CD14-positive monocyte (primary cell): ENCODE results near the gene GABBR2. TPM values are rescaled to one million over a fixed set of nuclear protein-coding genes. Genes with fewer than 3 reads are reported as not detected.

Experiments used
- DNase-seq, 3 donors: peaks; one replicate each; pipeline ENCODE4 v3.0.0-alpha.2; 2011 to 2022
- H2AFZ ChIP-seq: 2 replicates; pipeline ENCODE4 v1.6.0; 2012; ENCODE audit warnings: mild to moderate bottlenecking, low read depth, low read length, inconsistent platforms; ENCODE audit not compliant: insufficient read depth, poor library complexity, severe bottlenecking
- H3K27ac ChIP-seq, 2 donors: 1 replicate in 1 of 2; 2 replicates in 1 of 2; pipeline ENCODE4 v1.5.1; 2012 to 2013; ENCODE audit warnings: low read length in 2 of 2, control low read depth in 1 of 2, inconsistent platforms in 1 of 2, low read depth in 1 of 2, mild to moderate bottlenecking in 1 of 2
- H3K27me3 ChIP-seq, 2 donors: one replicate each; pipeline versions ENCODE4 v1.6.0 to v1.6.1; 2011 to 2013; ENCODE audit warnings: low read length in 2 of 2; ENCODE audit not compliant: control insufficient read depth in 2 of 2, insufficient read depth in 2 of 2
- H3K36me3 ChIP-seq, 2 donors: replicated peaks in 1 of 2; 1 replicate in 1 of 2; 2 replicates in 1 of 2; pipeline versions ENCODE4 v1.5.1 to v1.6.1; 2012 to 2013; ENCODE audit warnings: low read length in 2 of 2, control low read depth in 1 of 2, inconsistent platforms in 1 of 2, mild to moderate bottlenecking in 1 of 2; ENCODE audit not compliant: insufficient read depth in 2 of 2, control insufficient read depth in 1 of 2
- H3K4me1 ChIP-seq, 2 donors: 1 replicate in 1 of 2; 2 replicates in 1 of 2; pipeline versions ENCODE4 v1.5.1 to v1.6.1; 2012 to 2013; ENCODE audit warnings: low read length in 2 of 2, control low read depth in 1 of 2, inconsistent platforms in 1 of 2, mild to moderate bottlenecking in 1 of 2, moderate library complexity in 1 of 2; ENCODE audit not compliant: insufficient read depth in 2 of 2, control insufficient read depth in 1 of 2
- H3K4me2 ChIP-seq: replicated peaks from 2 replicates; pipeline ENCODE3; 2012; ENCODE audit warnings: low read length, moderate library complexity, mild to moderate bottlenecking; ENCODE audit not compliant: poor library complexity, severe bottlenecking; ENCODE audit errors: extremely low read depth
- H3K4me3 ChIP-seq, 3 experiments: fragments of 200-600 bp in 1 of 3; sonication (generic) in 1 of 3; replicated peaks in 1 of 3; 1 replicate in 2 of 3; 2 replicates in 1 of 3; pipeline ENCODE4 v1.5.1; 2011 to 2013; ENCODE audit warnings: low read length in 3 of 3, mild to moderate bottlenecking in 3 of 3, control low read depth in 2 of 3, low read depth in 2 of 3, inconsistent platforms in 1 of 3, moderate library complexity in 1 of 3
- H3K79me2 ChIP-seq: 2 replicates; pipeline ENCODE4 v1.6.0; 2012; ENCODE audit warnings: mild to moderate bottlenecking, control low read depth, inconsistent platforms, low read length, moderate library complexity; ENCODE audit not compliant: insufficient read depth
- H3K9ac ChIP-seq: 2 replicates; pipeline ENCODE4 v1.6.0; 2017; ENCODE audit warnings: low read length, mild to moderate bottlenecking; ENCODE audit not compliant: insufficient read depth, poor library complexity, severe bottlenecking
- H3K9me3 ChIP-seq, 2 donors: replicated peaks in 1 of 2; 1 replicate in 1 of 2; 2 replicates in 1 of 2; pipeline versions ENCODE4 v1.5.1 to v1.6.1; 2012 to 2013; ENCODE audit warnings: low read length in 2 of 2, control low read depth in 1 of 2; ENCODE audit not compliant: control insufficient read depth in 1 of 2, insufficient read depth in 1 of 2
- H4K20me1 ChIP-seq: 2 replicates; pipeline ENCODE4 v1.6.0; 2012; ENCODE audit warnings: mild to moderate bottlenecking, low read length, control low read depth, moderate library complexity; ENCODE audit not compliant: insufficient read depth
- H3K27ac Mint-ChIP-seq, 7 donors: one replicate each; pipeline ENCODE4 v1.8.0; 2020; ENCODE audit warnings: mild to moderate bottlenecking in 7 of 7, mixed read lengths in 7 of 7, moderate library complexity in 6 of 7, inconsistent platforms in 2 of 7
- H3K27me3 Mint-ChIP-seq, 3 donors: one replicate each; pipeline ENCODE4 v1.8.0; 2021 to 2022; ENCODE audit warnings: low read depth in 3 of 3, mild to moderate bottlenecking in 3 of 3, mixed read lengths in 3 of 3, moderate library complexity in 3 of 3, inconsistent platforms in 1 of 3
- H3K36me3 Mint-ChIP-seq, 2 donors: one replicate each; pipeline ENCODE4 v1.8.0; 2020; ENCODE audit warnings: mixed read lengths in 2 of 2, inconsistent platforms in 1 of 2, mild to moderate bottlenecking in 1 of 2
- H3K4me1 Mint-ChIP-seq: one replicate; pipeline ENCODE4 v1.8.0; 2020; ENCODE audit warnings: mild to moderate bottlenecking, mixed read lengths
- H3K4me3 Mint-ChIP-seq, 2 donors: one replicate each; pipeline ENCODE4 v1.8.0; 2020; ENCODE audit warnings: mild to moderate bottlenecking in 2 of 2, mixed read lengths in 2 of 2, moderate library complexity in 1 of 2
- H3K9me3 Mint-ChIP-seq, 7 donors: one replicate each; pipeline ENCODE4 v1.8.0; 2020 to 2022; ENCODE audit warnings: mixed read lengths in 7 of 7, mild to moderate bottlenecking in 6 of 7, moderate library complexity in 6 of 7, inconsistent platforms in 2 of 7
- WGBS: methylation state at CpG from one replicate; pipeline ENCODE4 v1.1.5; 2013; ENCODE audit warnings: missing lambda C conversion rate; ENCODE audit not compliant: insufficient coverage; 5-methylcytosine and 5-hydroxymethylcytosine counted together
- intact Hi-C, 2 donors: fragments of 100-400 bp; cut with micrococcal nuclease; formaldehyde crosslinking; loops; one replicate each; pipeline versions ENCODE4 v1.15.0 to v1.15.1; 2023
- polyA plus RNA-seq, 3 donors: library from polyadenylated mRNA; depleted of rRNA in 1 of 3; unstranded in 2 of 3; stranded (reverse) in 1 of 3; fragments of 300-500 nt in 2 of 3; fragments of >200 nt in 1 of 3; fragmentation: Illumina TruSeq in 2 of 3; gene quantifications; 1 replicate in 2 of 3; 2 replicates in 1 of 3; pipeline ENCODE4 v1.2.3, GENCODE V29; 2012 to 2021
- TF ChIP-seq, protein P1 (sequence below): fragments of 200-600 bp; IDR thresholded peaks from one replicate; pipeline ENCODE4 v1.8.0; 2022; ENCODE audit warnings: antibody characterized with exemption, mild to moderate bottlenecking

The GABBR2 gene
- polyA plus RNA-seq, 3 donors = not detected

GRCh38 chr9:98275159-98275558 lies 433.6 kb downstream of the GABBR2 start:
- no CpG with 5 or more reads among the region's 2 CpGs for WGBS
- Histone ChIP-seq H3K36me3 (no peaks in the 10 kb centered on the region), H2AFZ (no peak overlapping the region), H3K9me3 (no peaks in the 10 kb centered on the region), H3K4me2 (no peak overlapping the region), H3K9ac (no peak overlapping the region), H3K27ac (no peak overlapping the region), H3K4me3 (no peak overlapping the region), H4K20me1 (no peaks in the 10 kb centered on the region), H3K27me3 (peaks cover 0 to 3% of the 10 kb centered on the region in 2 donors), H3K4me1 (no peaks in the 10 kb centered on the region), H3K79me2 (no peaks in the 10 kb centered on the region)
- no peak for DNase-seq
- TF ChIP-seq, protein P1, sequence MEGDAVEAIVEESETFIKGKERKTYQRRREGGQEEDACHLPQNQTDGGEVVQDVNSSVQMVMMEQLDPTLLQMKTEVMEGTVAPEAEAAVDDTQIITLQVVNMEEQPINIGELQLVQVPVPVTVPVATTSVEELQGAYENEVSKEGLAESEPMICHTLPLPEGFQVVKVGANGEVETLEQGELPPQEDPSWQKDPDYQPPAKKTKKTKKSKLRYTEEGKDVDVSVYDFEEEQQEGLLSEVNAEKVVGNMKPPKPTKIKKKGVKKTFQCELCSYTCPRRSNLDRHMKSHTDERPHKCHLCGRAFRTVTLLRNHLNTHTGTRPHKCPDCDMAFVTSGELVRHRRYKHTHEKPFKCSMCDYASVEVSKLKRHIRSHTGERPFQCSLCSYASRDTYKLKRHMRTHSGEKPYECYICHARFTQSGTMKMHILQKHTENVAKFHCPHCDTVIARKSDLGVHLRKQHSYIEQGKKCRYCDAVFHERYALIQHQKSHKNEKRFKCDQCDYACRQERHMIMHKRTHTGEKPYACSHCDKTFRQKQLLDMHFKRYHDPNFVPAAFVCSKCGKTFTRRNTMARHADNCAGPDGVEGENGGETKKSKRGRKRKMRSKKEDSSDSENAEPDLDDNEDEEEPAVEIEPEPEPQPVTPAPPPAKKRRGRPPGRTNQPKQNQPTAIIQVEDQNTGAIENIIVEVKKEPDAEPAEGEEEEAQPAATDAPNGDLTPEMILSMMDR = no peak
- intact Hi-C loops = no loop called here
- H3K36me3 Mint-ChIP-seq = no peaks in the 10 kb centered on the region
- no peaks in the 10 kb centered on the region for H3K9me3 Mint-ChIP-seq
- H3K4me3 Mint-ChIP-seq = no peak overlapping the region
- H3K27ac Mint-ChIP-seq = no peak overlapping the region
- H3K4me1 Mint-ChIP-seq = no peaks in the 10 kb centered on the region
- peaks cover 19 to 20% (median 19%) of the 10 kb centered on the region in 3 donors for H3K27me3 Mint-ChIP-seq

DNA sequence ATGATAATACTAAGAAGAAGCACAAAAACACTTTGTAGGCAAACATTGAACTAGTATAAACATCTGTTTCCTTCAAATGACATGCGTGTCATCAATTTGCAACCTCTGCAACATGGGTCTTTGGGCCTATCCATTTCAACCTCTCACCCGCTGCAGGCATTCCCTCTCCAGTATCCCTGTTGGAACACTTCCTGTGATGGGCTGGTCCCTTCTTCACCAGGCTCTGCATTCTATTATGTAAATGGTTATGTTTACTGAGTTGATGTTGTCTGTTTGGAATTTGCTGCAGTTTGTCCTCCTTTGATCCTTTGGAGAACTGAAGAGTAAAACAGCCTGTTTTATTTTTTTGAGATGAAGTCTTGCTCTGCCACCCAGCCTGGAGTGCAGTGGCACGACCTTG lies 436.7 kb downstream of the GABBR2 start:
- Mint-ChIP-seq H3K4me3 (no peak overlapping the region), H3K27me3 (peaks cover 12 to 16% (median 15%) of the 10 kb centered on the region in 3 donors)
- 93% methylated on average over 2 of the region's 3 CpGs for WGBS

More for the DNA sequence above, 436.7 kb downstream of the GABBR2 start:
- Mint-ChIP-seq H3K36me3 (no peaks in the 10 kb centered on the region), H3K9me3 (peaks cover 0 to 2% (median 0%) of the 10 kb centered on the region in 7 donors), H3K27ac (no peak overlapping the region), H3K4me1 (no peaks in the 10 kb centered on the region)
- Histone ChIP-seq H3K4me3 (no peak overlapping the region), H3K36me3 (no peaks in the 10 kb centered on the region), H3K4me2 (no peak overlapping the region), H4K20me1 (no peaks in the 10 kb centered on the region), H3K27me3 (peaks cover 0 to 3% of the 10 kb centered on the region in 2 donors), H3K4me1 (no peaks in the 10 kb centered on the region), H2AFZ (no peak overlapping the region), H3K9ac (no peak overlapping the region), H3K9me3 (no peaks in the 10 kb centered on the region), H3K27ac (no peak overlapping the region), H3K79me2 (no peaks in the 10 kb centered on the region)
- TF ChIP-seq, protein P1 = no peak
- intact Hi-C loops = no loop called here
- no peak for DNase-seq
